SU-DHL-6 (cell line): ENCODE results near the gene PKNOX2.

Experiments used
- CTCF ChIP-seq: fragments of 200-600 bp; sonication (generic); IDR thresholded peaks from one replicate; pipeline ENCODE4 v1.5.1; 2017; ENCODE audit warnings: antibody characterized with exemption, mild to moderate bottlenecking, low read length, moderate library complexity; ENCODE audit not compliant: insufficient read depth, poor library complexity, severe bottlenecking
- EZH2phosphoT487 ChIP-seq: fragments of 200-600 bp; sonication (generic), shearing (Covaris generic); conservative IDR thresholded peaks from 2 replicates; pipeline ENCODE4 v1.6.1; 2018; ENCODE audit warnings: mild to moderate bottlenecking, antibody characterized with exemption, low read length, moderate library complexity, mixed read lengths

- no peak for TF ChIP-seq CTCF
- TF ChIP-seq EZH2phosphoT487: no peak
These were observed 9.0 kb downstream of the PKNOX2 start for GRCh38 chr11:125173556-125173955.
